GM12872 (cell line): Measurements from ENCODE around the gene FUNDC2.

Experiments
- TF ChIP-seq, protein P1 (sequence below): IDR thresholded peaks from 3 replicates; pipeline ENCODE4 v1.5.1; 2011; ENCODE audit warnings: low read depth, mild to moderate bottlenecking, low read length, moderate library complexity; ENCODE audit not compliant: insufficient read depth

Gene FUNDC2

DNA sequence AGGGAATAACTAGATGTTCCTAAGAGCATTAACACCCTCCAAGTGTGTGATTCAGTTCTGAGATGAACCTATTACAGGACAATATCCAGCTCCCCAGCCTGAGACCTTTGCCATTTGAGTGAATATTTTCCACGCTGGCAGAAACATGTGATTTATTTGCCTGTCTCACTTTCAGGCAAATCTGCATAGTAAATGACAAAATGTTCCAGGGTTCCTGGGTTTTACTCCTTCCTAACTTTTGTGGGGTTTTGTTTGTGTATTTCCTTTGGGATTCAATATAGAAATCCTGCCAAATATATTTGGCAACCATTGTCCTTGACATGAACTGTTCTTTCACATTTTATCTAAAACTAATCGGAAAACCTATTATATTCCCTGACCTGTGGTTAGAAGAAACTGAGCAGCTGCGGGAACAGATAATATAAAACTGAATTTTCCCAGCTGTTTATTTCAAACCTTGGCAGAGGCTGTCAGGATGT lies 16.6 kb upstream of the FUNDC2 start:
- TF ChIP-seq, protein P1, sequence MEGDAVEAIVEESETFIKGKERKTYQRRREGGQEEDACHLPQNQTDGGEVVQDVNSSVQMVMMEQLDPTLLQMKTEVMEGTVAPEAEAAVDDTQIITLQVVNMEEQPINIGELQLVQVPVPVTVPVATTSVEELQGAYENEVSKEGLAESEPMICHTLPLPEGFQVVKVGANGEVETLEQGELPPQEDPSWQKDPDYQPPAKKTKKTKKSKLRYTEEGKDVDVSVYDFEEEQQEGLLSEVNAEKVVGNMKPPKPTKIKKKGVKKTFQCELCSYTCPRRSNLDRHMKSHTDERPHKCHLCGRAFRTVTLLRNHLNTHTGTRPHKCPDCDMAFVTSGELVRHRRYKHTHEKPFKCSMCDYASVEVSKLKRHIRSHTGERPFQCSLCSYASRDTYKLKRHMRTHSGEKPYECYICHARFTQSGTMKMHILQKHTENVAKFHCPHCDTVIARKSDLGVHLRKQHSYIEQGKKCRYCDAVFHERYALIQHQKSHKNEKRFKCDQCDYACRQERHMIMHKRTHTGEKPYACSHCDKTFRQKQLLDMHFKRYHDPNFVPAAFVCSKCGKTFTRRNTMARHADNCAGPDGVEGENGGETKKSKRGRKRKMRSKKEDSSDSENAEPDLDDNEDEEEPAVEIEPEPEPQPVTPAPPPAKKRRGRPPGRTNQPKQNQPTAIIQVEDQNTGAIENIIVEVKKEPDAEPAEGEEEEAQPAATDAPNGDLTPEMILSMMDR: no peak

DNA sequence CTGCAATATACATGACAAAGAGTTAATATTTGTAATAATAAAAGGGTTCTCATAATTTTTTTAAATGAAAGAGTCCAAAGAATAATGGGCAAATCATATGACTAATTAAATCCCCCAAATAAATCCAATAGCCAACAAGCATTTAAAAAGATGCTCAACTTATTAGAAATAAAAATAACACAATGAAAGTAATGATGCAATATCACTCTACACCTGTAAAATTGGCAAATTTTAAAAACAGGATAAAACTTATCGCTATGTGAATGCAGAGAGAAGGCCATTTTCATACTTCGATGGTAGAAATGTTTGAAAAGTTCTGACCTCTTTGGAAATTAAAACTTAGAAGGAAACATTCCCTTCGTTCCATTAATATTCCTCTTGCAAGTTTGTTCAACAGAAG lies 6.1 kb upstream of the FUNDC2 start:
- TF ChIP-seq, protein P1: no peak

DNA sequence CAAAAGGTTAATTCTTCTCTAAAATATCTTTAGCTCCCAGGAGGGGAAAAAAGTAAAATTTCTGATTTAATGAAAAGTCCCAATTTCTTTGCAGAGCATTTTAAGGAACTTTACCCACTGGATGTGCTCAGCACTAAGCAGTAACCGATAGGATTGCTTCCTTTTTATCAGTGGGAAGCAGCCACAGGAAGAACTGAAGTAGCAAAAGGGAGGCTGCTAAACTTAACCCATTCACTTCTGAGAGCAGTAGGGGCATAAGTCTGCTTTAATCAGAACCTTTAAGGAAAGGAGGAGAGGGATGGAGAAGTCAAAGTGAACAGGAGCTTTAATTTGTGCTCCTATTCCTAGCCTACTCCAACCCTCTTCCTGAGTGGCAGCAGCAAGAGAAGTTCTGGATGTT lies 4.1 kb upstream of the FUNDC2 start, which contains the start of gene F8:
Gene F8 (minus strand): TSS at position 139 of the 400 bp plus-strand sequence. CDS start 171 bp downstream, outside the sequence.
- TF ChIP-seq, protein P1: no peak

GRCh38 chrX:155023907-155024833 lies 2.5 kb upstream of the FUNDC2 start:
- TF ChIP-seq, protein P1: no peak

GRCh38 chrX:155026420-155026726 lies 271 bp upstream of the FUNDC2 start:
- TF ChIP-seq, protein P1: no peak

- TF ChIP-seq, protein P1: no peak
These were observed 944 bp downstream of the FUNDC2 start for GRCh38 chrX:155027509-155028066.

DNA sequence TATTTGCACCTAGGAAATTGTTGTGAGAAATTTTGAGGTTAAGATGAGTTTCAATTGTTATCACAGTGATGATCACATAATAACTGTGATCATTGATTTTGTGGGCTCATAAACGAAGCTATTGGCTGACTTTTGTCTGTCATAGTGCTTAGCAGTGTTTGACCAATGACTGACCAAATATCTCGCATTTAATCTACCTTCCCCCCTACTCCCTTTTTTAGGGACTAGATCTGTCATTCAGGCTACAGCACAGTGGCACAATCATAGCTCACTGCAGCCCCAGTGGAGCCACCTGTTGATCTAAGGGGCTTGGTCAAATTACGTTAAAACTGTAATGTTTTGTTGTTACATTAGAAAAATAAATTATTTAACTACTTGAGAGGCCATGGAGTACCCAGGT lies 1.5 kb downstream of the FUNDC2 start:
- TF ChIP-seq, protein P1: no peak
